ENCODE measurements around the gene MPV17L.
"Not testable (repeated sequence)": the region's sequence is repeated elsewhere in the genome, so short reads cannot be mapped to it uniquely, and the experiment has no call there.

The MPV17L gene

GRCh38 chr16:15451098-15451731 is 55.7 kb downstream of the MPV17L start:
- no peak for DNase-seq (ENCODE audit: low read depth, low spot score)

- DNase-seq (ENCODE audit: low read depth, low spot score): no peak
Observed at GRCh38 chr16:15452246-15452855, 56.8 kb downstream of the MPV17L start.

GRCh38 chr16:15453296-15453695 is 57.7 kb downstream of the MPV17L start:
- not testable (repeated sequence) for DNase-seq (ENCODE audit: low read depth, low spot score)

GRCh38 chr16:15454933-15455332 is 59.4 kb downstream of the MPV17L start:
- not testable (repeated sequence) for DNase-seq (ENCODE audit: low read depth, low spot score)

GRCh38 chr16:15457400-15457799 is 61.8 kb downstream of the MPV17L start:
- no peak for DNase-seq (ENCODE audit: low read depth, low spot score)

GRCh38 chr16:15457958-15458357 is 62.4 kb downstream of the MPV17L start:
- DNase-seq (ENCODE audit: low read depth, low spot score): no peak

- no peak for DNase-seq (ENCODE audit: low read depth, low spot score)
Observed at GRCh38 chr16:15459791-15460190, 64.2 kb downstream of the MPV17L start.

- no peak for DNase-seq (ENCODE audit: low read depth, low spot score)
Observed at GRCh38 chr16:15460601-15461000, 65.0 kb downstream of the MPV17L start.

GRCh38 chr16:15461376-15461775 is 65.8 kb downstream of the MPV17L start:
- DNase-seq (ENCODE audit: low read depth, low spot score): no peak
